Measurements from ENCODE around the gene THADA. TPM values are rescaled to one million over a fixed set of nuclear protein-coding genes. Genes with fewer than 3 reads are reported as not detected.

Gene THADA
- total and polyA plus RNA-seq, 2 donors (not counting 1 experiment from before 2014, with no cell fraction given), result 9.2 to 36.2 TPM

DNA sequence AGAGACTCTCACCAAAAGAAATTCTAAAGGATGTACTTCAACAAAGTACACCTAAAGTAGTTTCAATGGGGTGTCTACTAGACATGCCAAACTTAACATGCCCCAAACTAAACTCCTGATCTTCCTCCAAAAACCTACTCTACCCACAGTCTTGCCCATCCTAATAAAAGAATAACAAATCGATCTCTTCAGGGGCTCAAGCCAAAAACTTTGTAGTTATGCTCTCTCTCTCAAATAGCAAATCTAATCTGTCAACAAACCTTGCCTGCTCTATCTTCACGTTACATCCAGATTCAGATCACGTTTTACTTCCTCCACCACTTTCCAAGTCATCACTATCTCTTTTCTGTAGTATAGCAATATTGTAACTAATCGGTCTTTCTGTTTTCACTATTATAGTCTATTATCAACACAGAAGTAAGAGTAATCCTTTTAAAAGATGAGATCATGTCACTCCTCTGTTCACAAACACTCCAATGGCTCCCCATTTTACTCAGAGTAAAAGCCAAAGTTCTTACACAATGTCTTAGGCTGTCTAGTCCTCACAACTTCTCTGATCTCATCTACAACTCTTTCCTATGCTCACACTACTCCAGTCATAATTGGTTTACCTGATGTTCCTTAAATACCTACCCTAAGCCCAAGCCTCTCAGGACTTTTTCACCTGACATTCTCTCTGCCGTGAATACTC, 79.9 kb downstream of the THADA start:
- Histone ChIP-seq H3K27me3 (ENCODE audit: control insufficient read depth, insufficient read depth, low read length) (no peaks in the 10 kb centered on the region), H2AFZ (ENCODE audit: low read length) (no peak overlapping the region), H3K79me2 (ENCODE audit: control insufficient read depth, insufficient read depth, low read length) (no peaks in the 10 kb centered on the region), H3K4me1 (ENCODE audit: control insufficient read depth, extremely low read depth, insufficient read depth, low read length) (peaks cover 6% of the 10 kb centered on the region), H3K9me3 (ENCODE audit: control insufficient read depth, insufficient read depth, low read depth, low read length) (no peaks in the 10 kb centered on the region), H3K36me3 (ENCODE audit: control insufficient read depth, insufficient read depth, low read length) (no peaks in the 10 kb centered on the region), H3K4me2 (ENCODE audit: extremely low read depth, insufficient read depth, low read length) (no peak overlapping the region), H3K4me3 (replicated peaks in 1 of 4; ENCODE audit: control extremely low read depth in 1 of 4, insufficient read depth in 1 of 4, low read depth in 3 of 4, low read length in 4 of 4) (no peak overlapping the region), H3K9ac (ENCODE audit: insufficient read depth, low read length) (no peak overlapping the region), H3K27ac (ENCODE audit: insufficient read depth, low read length) (no peak overlapping the region), H4K20me1 (ENCODE audit: control insufficient read depth, extremely low read depth, insufficient read depth, low read length) (no peaks in the 10 kb centered on the region)
- TF ChIP-seq CTCF (conservative IDR thresholded peaks at IDR 0.05 in 1 of 2, IDR thresholded peaks at IDR 0.05 in 1 of 2; ENCODE audit: low read depth in 1 of 2, low read length in 2 of 2) (no peak), EZH2 (IDR thresholded peaks at IDR 0.05; ENCODE audit: low read length, missing control alignments) (no peak)
- no peak for DNase-seq (ENCODE audit: low read depth in 2 of 2)

GRCh38 chr2:43515248-43515647, 80.6 kb downstream of the THADA start:
- Histone ChIP-seq H3K9me3 (ENCODE audit: control insufficient read depth, insufficient read depth, low read depth, low read length) (no peaks in the 10 kb centered on the region), H3K4me2 (ENCODE audit: extremely low read depth, insufficient read depth, low read length) (no peak overlapping the region), H3K36me3 (ENCODE audit: control insufficient read depth, insufficient read depth, low read length) (no peaks in the 10 kb centered on the region), H3K79me2 (ENCODE audit: control insufficient read depth, insufficient read depth, low read length) (no peaks in the 10 kb centered on the region), H3K27ac (ENCODE audit: insufficient read depth, low read length) (no peak overlapping the region), H4K20me1 (ENCODE audit: control insufficient read depth, extremely low read depth, insufficient read depth, low read length) (no peaks in the 10 kb centered on the region), H3K27me3 (ENCODE audit: control insufficient read depth, insufficient read depth, low read length) (no peaks in the 10 kb centered on the region), H3K4me1 (ENCODE audit: control insufficient read depth, extremely low read depth, insufficient read depth, low read length) (peaks cover 5% of the 10 kb centered on the region), H3K9ac (ENCODE audit: insufficient read depth, low read length) (no peak overlapping the region), H3K4me3 (replicated peaks in 1 of 4; ENCODE audit: control extremely low read depth in 1 of 4, insufficient read depth in 1 of 4, low read depth in 3 of 4, low read length in 4 of 4) (no peak overlapping the region), H2AFZ (ENCODE audit: low read length) (no peak overlapping the region)
- TF ChIP-seq CTCF (conservative IDR thresholded peaks at IDR 0.05 in 1 of 2, IDR thresholded peaks at IDR 0.05 in 1 of 2; ENCODE audit: low read depth in 1 of 2, low read length in 2 of 2), result no peak
- no peak for TF ChIP-seq EZH2 (IDR thresholded peaks at IDR 0.05; ENCODE audit: low read length, missing control alignments)
- DNase-seq (ENCODE audit: low read depth in 2 of 2), result no peak

DNA sequence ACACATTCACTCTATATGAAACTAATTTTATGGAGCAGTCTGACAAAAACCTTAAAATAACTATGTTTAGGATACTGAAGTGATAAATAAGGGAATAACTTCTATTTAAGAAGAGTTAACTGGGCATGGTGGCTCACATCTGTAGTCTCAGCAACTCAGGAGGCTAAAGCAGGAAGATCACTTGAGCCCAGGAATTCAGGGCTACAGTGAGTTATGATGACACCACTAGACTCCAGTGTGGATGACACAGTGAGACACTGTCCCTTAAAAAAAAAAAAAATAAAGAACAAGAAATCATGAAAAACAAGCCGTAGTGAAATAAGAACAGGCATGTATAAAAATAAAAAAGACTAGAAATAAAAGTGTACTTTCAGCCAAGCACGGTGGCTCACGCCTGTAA, 82.0 kb downstream of the THADA start:
- H3K9ac ChIP-seq (ENCODE audit: insufficient read depth, low read length), result no peak overlapping the region
- no peak overlapping the region for H3K4me2 ChIP-seq (ENCODE audit: extremely low read depth, insufficient read depth, low read length)
- TF ChIP-seq CTCF (conservative IDR thresholded peaks at IDR 0.05 in 1 of 2, IDR thresholded peaks at IDR 0.05 in 1 of 2; ENCODE audit: low read depth in 1 of 2, low read length in 2 of 2) (no peak), EZH2 (IDR thresholded peaks at IDR 0.05; ENCODE audit: low read length, missing control alignments) (no peak)
- H4K20me1 ChIP-seq (ENCODE audit: control insufficient read depth, extremely low read depth, insufficient read depth, low read length), result no peaks in the 10 kb centered on the region
- no peaks in the 10 kb centered on the region for H3K4me1 ChIP-seq (ENCODE audit: control insufficient read depth, extremely low read depth, insufficient read depth, low read length)
- no peaks in the 10 kb centered on the region for H3K27me3 ChIP-seq (ENCODE audit: control insufficient read depth, insufficient read depth, low read length)
- no peak for DNase-seq (ENCODE audit: low read depth in 2 of 2)
- no peak overlapping the region for H2AFZ ChIP-seq (ENCODE audit: low read length)
- no peaks in the 10 kb centered on the region for H3K36me3 ChIP-seq (ENCODE audit: control insufficient read depth, insufficient read depth, low read length)
- H3K79me2 ChIP-seq (ENCODE audit: control insufficient read depth, insufficient read depth, low read length), result no peaks in the 10 kb centered on the region
- H3K9me3 ChIP-seq (ENCODE audit: control insufficient read depth, insufficient read depth, low read depth, low read length), result no peaks in the 10 kb centered on the region
- H3K4me3 ChIP-seq (replicated peaks in 1 of 4; ENCODE audit: control extremely low read depth in 1 of 4, insufficient read depth in 1 of 4, low read depth in 3 of 4, low read length in 4 of 4), result no peak overlapping the region
- no peak overlapping the region for H3K27ac ChIP-seq (ENCODE audit: insufficient read depth, low read length)
